ENCODE measurements around the gene TBC1D16. TPM values are rescaled to one million over a fixed set of nuclear protein-coding genes. Genes with fewer than 3 reads are reported as not detected.

TBC1D16 gene
- total RNA-seq, 1 experiment from 2014 or later = 55.4 TPM

- Mint-ChIP-seq H3K9me3 (ENCODE audit: unreplicated experiment) (no peaks in the 10 kb centered on the region), H3K27me3 (ENCODE audit: insufficient read depth, unreplicated experiment) (no peaks in the 10 kb centered on the region), H3K27ac (ENCODE audit: unreplicated experiment) (peak overlapping the region; percentile 25), H3K36me3 (ENCODE audit: insufficient read depth, unreplicated experiment) (peaks cover 8% of the 10 kb centered on the region), H3K4me3 (ENCODE audit: unreplicated experiment) (no peak overlapping the region), H3K4me1 (ENCODE audit: low read depth, unreplicated experiment) (peaks cover 26% of the 10 kb centered on the region)
- Histone ChIP-seq H3K4me1 (peaks cover 26% of the 10 kb centered on the region), H3K36me3 (ENCODE audit: control insufficient read depth, insufficient read depth, low read length) (no peaks in the 10 kb centered on the region; the same call in 1 of the 2 replicates), H3K4me3 (ENCODE audit: low read depth, low read length) (no peak overlapping the region), H3K27me3 (replicated peaks; ENCODE audit: control insufficient read depth, insufficient read depth, low read length) (no peaks in the 10 kb centered on the region), H3K9me3 (no peaks in the 10 kb centered on the region)
- no TSS peak for BruUV-seq (replicated peaks)
- TF ChIP-seq CTCF (IDR thresholded peaks at IDR 0.05; ENCODE audit: insufficient read depth in 1 of 2, low read depth in 1 of 2, low read length in 1 of 2, severe bottlenecking in 1 of 2, unreplicated experiment in 1 of 2) = no peak
- POLR2A ChIA-PET = no interaction called here
- DNase-seq = peak in 1 of 2 experiments; percentile 25
- intact Hi-C loops (cut with micrococcal nuclease; ENCODE audit: unreplicated experiment) = no loop called here
- CTCF ChIA-PET = interaction anchor here (1.2 kb wide), 1 partner anchor 9 kb away, joined by 3 read pairs; no protein-coding TSS in a partner anchor
Observed at GRCh38 chr17:79984877-79985276, 50.8 kb downstream of the TBC1D16 start.

- DNase-seq = no peak
- Histone ChIP-seq H3K9me3 (no peaks in the 10 kb centered on the region), H3K4me1 (peaks cover 26% of the 10 kb centered on the region), H3K4me3 (ENCODE audit: low read depth, low read length) (no peak overlapping the region), H3K27me3 (replicated peaks; ENCODE audit: control insufficient read depth, insufficient read depth, low read length) (no peaks in the 10 kb centered on the region), H3K36me3 (ENCODE audit: control insufficient read depth, insufficient read depth, low read length) (no peaks in the 10 kb centered on the region; the same call in 1 of the 2 replicates)
- no peak for TF ChIP-seq CTCF (IDR thresholded peaks at IDR 0.05; ENCODE audit: insufficient read depth in 1 of 2, low read depth in 1 of 2, low read length in 1 of 2, severe bottlenecking in 1 of 2, unreplicated experiment in 1 of 2)
- no TSS peak for BruUV-seq (replicated peaks)
- intact Hi-C loops (cut with micrococcal nuclease; ENCODE audit: unreplicated experiment) = no loop called here
- H3K36me3 Mint-ChIP-seq (ENCODE audit: insufficient read depth, unreplicated experiment) = peaks cover 8% of the 10 kb centered on the region
- no peaks in the 10 kb centered on the region for H3K9me3 Mint-ChIP-seq (ENCODE audit: unreplicated experiment)
- no peak overlapping the region for H3K4me3 Mint-ChIP-seq (ENCODE audit: unreplicated experiment)
- POLR2A ChIA-PET = interaction anchor here (0.6 kb wide), 1 partner anchor 146 kb away, joined by 3 read pairs; no protein-coding TSS in a partner anchor
- H3K4me1 Mint-ChIP-seq (ENCODE audit: low read depth, unreplicated experiment) = peaks cover 27% of the 10 kb centered on the region
- CTCF ChIA-PET = interaction anchor here (1.2 kb wide), 1 partner anchor 9 kb away, joined by 3 read pairs; no protein-coding TSS in a partner anchor
- H3K27ac Mint-ChIP-seq (ENCODE audit: unreplicated experiment) = peak overlapping the region; percentile 25
- no peaks in the 10 kb centered on the region for H3K27me3 Mint-ChIP-seq (ENCODE audit: insufficient read depth, unreplicated experiment)
Observed at GRCh38 chr17:79984045-79984840, 51.4 kb downstream of the TBC1D16 start.

- BruUV-seq (replicated peaks) = no TSS peak
- Mint-ChIP-seq H3K27me3 (ENCODE audit: insufficient read depth, unreplicated experiment) (no peaks in the 10 kb centered on the region), H3K27ac (ENCODE audit: unreplicated experiment) (no peak overlapping the region), H3K4me1 (ENCODE audit: low read depth, unreplicated experiment) (peaks cover 23% of the 10 kb centered on the region), H3K36me3 (ENCODE audit: insufficient read depth, unreplicated experiment) (peaks cover 8% of the 10 kb centered on the region), H3K4me3 (ENCODE audit: unreplicated experiment) (no peak overlapping the region), H3K9me3 (ENCODE audit: unreplicated experiment) (no peaks in the 10 kb centered on the region)
- Histone ChIP-seq H3K4me1 (peaks cover 19% of the 10 kb centered on the region), H3K27me3 (replicated peaks; ENCODE audit: control insufficient read depth, insufficient read depth, low read length) (no peaks in the 10 kb centered on the region), H3K9me3 (no peaks in the 10 kb centered on the region), H3K36me3 (ENCODE audit: control insufficient read depth, insufficient read depth, low read length) (no peaks in the 10 kb centered on the region; the same call in 1 of the 2 replicates), H3K4me3 (ENCODE audit: low read depth, low read length) (no peak overlapping the region)
- no peak for TF ChIP-seq CTCF (IDR thresholded peaks at IDR 0.05; ENCODE audit: insufficient read depth in 1 of 2, low read depth in 1 of 2, low read length in 1 of 2, severe bottlenecking in 1 of 2, unreplicated experiment in 1 of 2)
- ChIA-PET CTCF (no interaction called here), POLR2A (interaction anchor here (0.5 kb wide), 1 partner anchor 143 kb away, joined by 8 read pairs; no protein-coding TSS in a partner anchor)
- intact Hi-C loops (cut with micrococcal nuclease; ENCODE audit: unreplicated experiment) = no loop called here
- DNase-seq = peak in 1 of 2 experiments; percentile 27
Observed at GRCh38 chr17:79983456-79983855, 52.2 kb downstream of the TBC1D16 start.
